NCI-H524 (cell line): ENCODE measurements around the gene LRRIQ3.

ENCODE experiments used
- DNase-seq, 2 experiments: peaks; one replicate each; lab custom pipeline; 2025; lab: John Stamatoyannopoulos, UW

Gene LRRIQ3

DNA sequence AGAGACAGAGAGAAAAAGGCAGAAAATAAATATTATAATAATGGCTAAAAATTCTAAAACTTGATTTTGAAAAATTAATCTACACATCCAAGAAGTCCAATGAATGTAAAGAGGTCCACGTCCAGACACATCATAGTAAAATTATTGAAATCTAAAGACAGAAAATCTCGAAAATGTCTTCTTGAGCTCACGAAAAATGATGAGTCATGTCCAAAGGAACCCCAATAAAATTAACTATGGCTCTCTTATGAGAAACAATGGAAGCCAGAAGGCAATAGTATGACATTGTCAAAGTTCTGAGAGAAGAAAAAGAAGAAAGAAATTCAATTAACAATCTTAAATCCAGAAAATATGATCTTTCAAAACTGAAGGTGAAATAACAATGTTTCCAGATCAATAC, 84.6 kb downstream of the LRRIQ3 start:
- DNase-seq: no peak

DNA sequence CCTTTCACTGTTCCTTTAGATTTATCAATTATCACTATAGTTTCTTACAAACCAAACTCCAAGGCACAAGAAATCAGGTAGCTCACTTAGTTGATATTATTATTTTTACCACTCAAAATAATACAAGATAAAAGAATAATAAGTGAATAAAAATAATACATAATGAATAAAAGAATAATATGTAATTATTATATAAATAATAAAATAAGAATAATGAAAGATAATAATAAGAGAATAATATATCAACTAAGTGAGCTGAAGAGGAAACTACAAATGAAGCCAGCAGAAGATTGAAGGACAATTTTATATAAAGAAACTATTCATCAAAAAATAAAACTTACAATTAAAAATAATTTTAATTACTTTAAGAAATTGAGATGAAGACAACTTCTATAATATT, 90.6 kb downstream of the LRRIQ3 start:
- no peak for DNase-seq

DNA sequence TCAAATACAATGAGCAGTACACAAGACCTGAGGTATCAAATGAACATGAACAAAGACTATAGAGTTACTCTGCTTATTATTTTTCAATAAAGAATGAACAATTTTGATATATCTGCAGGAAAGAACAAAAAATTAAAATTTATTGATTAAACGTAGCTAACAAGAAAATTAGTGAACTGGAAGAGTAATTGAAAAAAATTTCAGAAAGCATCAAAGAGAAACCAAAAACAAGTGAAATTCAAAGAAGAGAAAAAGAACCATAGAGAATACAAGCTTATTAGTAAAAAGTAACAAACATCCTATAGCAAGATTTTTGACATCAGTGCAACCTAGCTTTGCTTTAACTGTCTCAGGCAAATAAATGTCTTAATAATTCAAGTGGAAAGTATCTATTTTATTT, 106.6 kb downstream of the LRRIQ3 start:
- DNase-seq: no peak

DNA sequence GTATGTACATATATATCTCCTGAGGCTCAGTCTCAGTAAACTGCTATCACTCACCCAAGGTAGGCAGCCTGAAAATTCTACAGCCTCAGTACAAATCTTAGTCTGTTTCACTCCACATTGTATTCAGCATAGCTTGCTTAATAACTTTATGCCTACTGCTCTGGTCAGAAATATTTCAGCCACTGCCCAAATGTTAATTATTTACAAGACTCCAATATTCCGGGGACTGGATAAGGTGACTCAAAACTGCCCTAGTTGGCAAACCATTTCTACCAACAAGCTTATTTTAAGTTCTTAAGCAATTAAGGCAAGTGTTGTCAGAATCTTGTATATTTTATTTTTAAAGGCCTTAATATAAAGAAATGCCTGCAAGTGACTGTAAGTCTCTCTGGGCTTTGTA, 114.8 kb downstream of the LRRIQ3 start:
- DNase-seq: no peak

DNA sequence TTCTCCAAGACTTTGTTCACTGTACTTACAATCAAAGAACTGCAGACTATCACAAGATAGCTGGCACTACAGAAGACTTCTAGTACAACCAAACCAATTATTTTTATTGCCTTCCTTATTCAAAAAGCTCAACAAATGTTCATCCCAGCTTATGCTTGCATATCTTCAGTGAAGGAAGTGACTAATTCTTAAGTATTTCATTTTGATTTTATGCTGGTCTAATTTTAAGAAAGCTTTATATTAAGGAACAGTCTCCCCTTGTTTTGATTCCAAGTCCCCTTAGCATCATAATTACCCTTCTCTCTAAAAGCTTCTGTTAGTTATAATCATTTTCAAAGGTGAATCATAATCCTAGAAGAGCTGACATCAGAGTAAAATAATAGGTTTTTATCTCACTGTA, 132.9 kb downstream of the LRRIQ3 start:
- DNase-seq: no peak

DNA sequence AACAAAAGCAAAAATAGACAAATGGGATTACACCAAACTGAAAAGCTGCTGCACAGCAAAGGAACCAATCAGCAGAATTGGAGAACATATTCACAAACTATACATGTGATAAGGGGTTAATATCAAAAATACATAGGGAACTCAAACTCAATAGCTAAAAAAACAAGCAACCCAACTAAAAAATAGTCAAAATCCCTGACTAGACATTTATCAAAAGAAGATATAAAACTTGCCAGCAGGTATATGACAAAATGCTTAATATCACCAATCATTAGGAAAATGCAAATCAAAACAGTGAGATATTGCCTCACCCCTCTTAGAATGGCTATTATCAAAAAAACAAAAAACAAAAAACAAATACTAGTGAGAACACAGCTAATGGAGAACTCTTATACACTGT, 140.3 kb downstream of the LRRIQ3 start:
- DNase-seq: no peak

DNA sequence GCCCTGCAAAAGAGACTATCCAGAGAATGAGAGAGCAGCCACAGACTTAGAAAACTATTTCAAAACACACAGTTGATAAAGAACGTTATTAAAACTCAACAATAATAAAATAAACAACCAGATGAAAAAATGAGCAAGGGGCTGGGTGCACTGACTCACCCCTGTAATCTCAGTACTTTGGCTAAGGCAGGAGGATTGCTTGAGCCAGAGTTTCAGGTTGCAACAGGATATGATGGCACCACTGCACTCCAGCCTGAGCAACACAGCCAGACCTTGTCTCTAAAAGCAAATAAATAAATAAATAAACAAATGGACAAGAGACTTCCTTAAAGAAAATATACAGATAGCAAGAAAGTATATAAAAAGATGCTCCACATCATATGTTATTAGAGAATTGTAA, 144.6 kb downstream of the LRRIQ3 start:
- no peak for DNase-seq

DNA sequence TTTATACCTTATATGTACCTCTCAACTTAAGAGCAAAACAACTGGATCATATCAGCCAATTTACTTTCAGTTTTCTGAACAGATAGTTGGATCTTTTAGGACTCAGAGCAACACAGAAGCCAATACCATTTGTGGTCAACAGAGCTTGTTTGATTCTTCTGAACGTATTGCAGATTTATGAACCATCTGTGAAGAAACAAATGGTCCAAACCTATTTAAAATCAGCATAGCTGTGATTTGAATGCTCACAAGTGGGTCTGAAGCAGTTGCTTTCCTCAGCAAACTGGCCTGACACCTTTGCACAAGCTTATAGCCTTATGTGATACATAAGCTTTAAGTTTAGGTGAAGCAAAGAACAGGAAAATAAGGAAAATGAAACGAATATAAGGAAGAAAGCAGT, 147.6 kb downstream of the LRRIQ3 start:
- DNase-seq: no peak

DNA sequence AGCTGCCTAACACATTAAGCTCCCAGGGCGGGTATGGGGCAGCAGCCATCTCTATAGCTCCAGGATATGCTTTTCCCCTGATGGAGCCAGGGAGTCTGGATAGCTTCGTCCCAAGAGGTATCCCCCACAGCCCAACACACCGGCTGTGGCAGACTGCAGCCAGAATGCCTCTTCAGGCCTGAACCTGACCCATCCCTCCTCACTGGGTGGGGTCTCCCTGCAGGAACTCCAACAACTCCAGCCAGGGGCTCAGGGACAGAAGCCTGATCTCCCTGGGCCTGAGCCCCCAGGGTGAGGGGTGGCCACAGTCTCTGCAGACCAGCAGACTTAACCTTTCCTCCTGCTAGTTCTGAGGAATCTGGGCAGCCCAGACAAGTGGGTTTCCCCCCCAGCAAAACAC, 159.9 kb downstream of the LRRIQ3 start:
- DNase-seq: no peak

DNA sequence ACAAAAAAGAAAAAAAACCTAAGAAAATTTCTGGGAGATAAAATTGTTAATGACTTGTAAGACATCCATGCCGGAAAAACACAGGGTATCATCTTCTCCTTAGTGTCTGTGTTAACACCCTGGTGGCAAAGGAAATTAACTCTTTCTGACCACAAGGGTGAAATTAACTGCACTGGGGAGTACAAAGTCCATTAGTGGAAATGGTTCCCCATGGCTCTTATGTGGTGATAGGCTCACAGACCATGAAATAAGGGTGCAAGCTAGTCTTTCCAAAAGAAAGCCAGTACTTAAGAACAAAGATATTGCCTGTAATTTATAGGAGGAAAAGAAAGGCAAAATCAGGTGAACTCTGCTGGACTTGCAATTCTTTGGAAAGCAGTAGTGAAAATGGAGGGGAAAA, 185.4 kb downstream of the LRRIQ3 start:
- no peak for DNase-seq

DNA sequence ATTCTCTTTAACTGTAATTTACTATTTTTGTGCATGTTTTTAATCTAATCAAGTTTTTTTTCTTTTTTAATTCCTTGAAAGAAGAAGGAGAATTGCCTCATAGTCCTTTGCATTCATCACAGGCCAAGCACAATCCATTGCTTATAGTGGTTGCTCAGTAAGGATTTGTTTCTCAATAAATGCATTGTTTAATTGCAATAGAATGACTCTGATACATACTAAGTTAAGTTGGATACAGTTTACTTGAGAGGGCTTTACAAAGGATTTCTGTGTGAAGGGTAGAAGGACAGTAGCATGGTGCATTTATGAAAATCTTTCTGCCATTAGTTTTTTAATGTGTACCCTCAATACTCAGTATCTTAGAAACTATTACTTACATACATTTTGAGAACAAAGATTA, 186.2 kb downstream of the LRRIQ3 start:
- no peak for DNase-seq

DNA sequence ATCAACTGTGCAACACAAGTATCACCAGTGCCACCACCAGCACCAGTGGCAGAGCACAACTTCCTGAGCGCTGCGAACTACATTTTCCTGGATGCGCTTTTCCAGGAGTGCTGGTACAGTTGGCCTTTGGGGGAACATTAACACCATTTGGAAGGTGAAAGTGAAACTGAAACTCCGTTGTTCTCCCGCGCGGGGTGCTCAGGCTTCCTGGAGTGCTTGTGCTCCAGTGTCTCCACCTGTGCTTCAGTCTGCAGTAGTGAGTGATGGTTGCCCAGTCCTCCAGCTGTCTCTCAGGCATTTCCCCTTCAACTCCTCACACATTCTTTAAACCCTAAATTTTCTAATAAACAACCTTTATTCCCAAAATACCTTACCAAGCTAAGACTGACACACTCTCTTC, 187.8 kb downstream of the LRRIQ3 start:
- no peak for DNase-seq

DNA sequence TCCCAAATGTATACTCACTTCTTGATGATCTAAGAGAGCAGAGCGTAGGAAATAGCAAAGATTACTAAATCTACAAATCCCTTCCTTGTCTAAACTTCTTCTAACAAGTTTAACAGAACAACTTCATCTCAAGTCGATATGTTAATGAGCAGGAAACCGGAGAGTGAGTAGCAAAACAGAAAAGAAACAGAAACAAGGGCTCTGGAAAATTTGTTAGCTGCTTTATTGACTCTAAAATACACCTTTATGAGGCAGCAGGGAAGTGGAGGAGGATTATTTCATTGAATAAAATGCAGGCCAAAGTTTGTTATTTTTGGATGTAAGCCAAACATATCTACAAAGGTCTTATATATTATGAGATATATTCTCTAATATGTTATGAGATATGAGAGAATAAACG, 192.4 kb downstream of the LRRIQ3 start:
- DNase-seq: no peak

DNA sequence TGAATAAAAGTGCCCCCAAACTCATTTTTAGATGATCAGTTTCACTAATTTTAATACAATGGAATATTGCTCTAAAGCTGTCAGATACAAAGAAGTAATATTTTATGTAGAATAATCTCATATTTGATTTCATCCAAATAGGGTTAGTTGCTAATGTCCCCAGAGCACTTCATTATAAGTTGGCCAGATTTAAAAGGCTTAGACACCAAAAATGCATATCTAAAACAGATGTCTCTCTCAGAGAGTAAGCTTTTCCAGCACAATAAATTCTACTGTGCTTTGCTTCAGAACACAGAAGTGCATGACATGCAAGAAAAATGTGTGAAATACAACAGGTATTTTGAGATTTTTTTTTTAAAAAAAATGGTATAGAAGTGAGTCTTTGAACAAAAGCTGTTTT, 194.2 kb downstream of the LRRIQ3 start:
- peak in 1 of 2 experiments; percentile 0 for DNase-seq

DNA sequence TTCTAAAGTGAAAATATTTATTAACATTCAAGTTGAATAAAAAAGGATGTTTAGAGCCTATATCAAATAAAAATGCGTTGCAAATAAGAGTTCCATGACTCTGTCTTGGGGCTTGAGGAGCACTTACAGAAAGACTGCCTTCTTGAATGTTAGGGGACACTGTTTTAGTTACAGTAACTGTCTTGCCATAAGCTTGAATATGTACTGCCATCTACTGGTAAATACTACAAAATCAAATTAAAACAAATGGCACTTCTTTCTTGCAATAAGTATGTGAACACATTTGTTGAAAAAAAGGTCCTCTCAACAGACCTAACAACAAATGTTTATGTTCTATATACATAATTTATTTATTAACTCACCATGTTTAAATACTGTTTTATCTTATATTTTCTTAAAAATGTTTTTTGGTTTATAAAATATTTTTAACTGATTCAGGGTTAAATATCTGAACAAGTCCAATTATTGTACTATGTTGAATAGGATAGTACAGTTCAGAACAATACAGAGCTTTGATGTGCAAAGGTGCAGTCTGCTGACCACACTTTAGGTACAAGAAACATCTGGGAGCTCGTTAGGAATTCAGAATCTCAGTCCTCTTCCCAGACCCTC, 199.5 kb downstream of the LRRIQ3 start:
- peak; percentile 21 to 79 for DNase-seq

DNA sequence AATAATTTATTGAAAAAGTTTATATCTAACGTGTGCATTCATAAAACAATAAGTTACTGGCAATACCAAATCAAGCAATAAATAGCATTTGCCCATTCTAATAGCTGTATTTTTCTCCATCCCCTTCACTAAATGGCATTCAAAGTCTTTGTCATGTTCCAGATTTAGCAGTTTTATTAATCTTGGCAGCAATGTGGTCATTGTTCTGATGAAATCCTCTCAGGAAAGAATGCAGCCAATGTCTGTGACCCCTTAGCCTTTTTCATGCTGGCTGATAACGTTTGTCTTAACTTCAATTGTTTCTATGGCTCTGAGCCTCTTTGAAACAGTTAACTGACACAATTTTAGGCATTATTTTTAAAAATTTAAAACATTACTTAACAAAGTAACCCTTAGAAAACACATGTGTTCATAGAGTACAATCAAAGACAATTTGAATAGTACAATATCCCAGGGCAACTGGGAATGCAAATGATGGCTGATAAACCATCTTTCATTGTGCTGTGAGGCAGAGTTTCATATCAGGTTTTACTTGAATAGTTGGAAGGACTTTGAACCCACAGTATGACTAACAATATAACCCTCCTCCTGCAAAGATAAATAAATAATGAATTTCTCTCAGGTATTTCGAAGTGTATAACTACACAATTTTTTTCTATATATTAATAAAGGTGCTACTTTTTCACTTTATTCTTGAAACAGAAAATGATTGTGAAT, 217.5 kb downstream of the LRRIQ3 start:
- DNase-seq: no peak

DNA sequence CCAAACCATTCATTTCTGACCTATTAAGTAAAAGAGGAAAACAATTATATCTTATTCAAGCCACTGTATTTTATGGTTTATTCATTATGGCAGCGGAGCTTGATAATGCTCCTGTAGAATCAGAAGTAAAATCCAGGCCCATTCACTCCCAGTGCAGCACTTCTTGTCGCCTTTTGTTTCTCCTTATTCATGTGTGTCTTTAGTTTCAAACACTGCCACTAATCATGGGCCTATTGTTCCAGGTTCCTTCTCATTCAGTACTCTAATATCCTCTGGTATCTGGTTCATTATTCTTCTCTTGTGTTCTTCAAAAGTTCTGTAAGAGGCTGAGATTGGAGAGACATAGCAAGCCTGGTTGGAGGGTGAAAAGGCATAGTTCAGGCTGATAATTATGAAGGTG, 218.3 kb downstream of the LRRIQ3 start:
- DNase-seq: no peak

DNA sequence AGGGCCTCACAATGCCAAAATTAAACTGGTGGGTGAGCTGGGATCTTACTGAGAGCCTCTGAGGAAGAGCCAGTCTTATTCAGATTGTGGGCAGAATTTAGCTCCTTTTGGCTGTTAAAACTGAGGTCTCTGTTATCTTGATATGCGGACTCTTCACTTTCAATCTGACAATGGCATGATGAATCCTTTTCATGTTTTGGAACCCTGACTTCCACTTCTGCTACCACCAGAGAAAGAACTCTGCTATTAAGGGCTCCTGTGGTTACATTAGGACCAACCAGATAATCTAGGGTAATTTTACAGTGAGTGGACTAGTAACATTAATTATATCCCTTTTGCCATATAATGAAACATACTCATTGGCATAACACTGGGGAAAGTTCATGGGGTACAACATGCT, 219.0 kb downstream of the LRRIQ3 start:
- DNase-seq: no peak
